Stimulated activated naive B cell treated with anti-CD40 and anti-IgM and Interleukin-4, amounts not matched to agents 10 μg/mL and 1 μg/mL and 100 μg/mL, for 72 hours (primary cell): ENCODE measurements around the gene RTN4R.
"Not testable (repeated sequence)": the region's sequence is repeated elsewhere in the genome, so short reads cannot be mapped to it uniquely, and the experiment has no call there.

Experiments
- ATAC-seq, 2 donors: fragments of 150-1000 bp; cut with Tn5 transposase; replicated peaks; 2 replicates each; pipeline ENCODE4 v1.10.0; 2021; ENCODE audit warnings: moderate library complexity in 1 of 2
- DNase-seq: peaks from one replicate; pipeline ENCODE4 v3.0.0; 2021
- H3K27ac Mint-ChIP-seq: one replicate; pipeline ENCODE4 v1.8.0; 2022; ENCODE audit warnings: mild to moderate bottlenecking, mixed read lengths
- H3K27me3 Mint-ChIP-seq, 2 donors: one replicate each; pipeline ENCODE4 v1.8.0; 2022; ENCODE audit warnings: mixed read lengths in 2 of 2
- H3K36me3 Mint-ChIP-seq, 2 donors: one replicate each; pipeline ENCODE4 v1.8.0; 2022; ENCODE audit warnings: mixed read lengths in 2 of 2, mild to moderate bottlenecking in 1 of 2
- H3K4me1 Mint-ChIP-seq, 2 donors: one replicate each; pipeline ENCODE4 v1.8.0; 2022; ENCODE audit warnings: mixed read lengths in 2 of 2, mild to moderate bottlenecking in 1 of 2
- H3K4me3 Mint-ChIP-seq, 2 donors: one replicate each; pipeline ENCODE4 v1.8.0; 2022; ENCODE audit warnings: mild to moderate bottlenecking in 2 of 2, mixed read lengths in 2 of 2, moderate library complexity in 1 of 2
- H3K9me3 Mint-ChIP-seq, 2 donors: one replicate each; pipeline ENCODE4 v1.8.0; 2022; ENCODE audit warnings: mixed read lengths in 2 of 2, mild to moderate bottlenecking in 1 of 2

RTN4R gene

DNA sequence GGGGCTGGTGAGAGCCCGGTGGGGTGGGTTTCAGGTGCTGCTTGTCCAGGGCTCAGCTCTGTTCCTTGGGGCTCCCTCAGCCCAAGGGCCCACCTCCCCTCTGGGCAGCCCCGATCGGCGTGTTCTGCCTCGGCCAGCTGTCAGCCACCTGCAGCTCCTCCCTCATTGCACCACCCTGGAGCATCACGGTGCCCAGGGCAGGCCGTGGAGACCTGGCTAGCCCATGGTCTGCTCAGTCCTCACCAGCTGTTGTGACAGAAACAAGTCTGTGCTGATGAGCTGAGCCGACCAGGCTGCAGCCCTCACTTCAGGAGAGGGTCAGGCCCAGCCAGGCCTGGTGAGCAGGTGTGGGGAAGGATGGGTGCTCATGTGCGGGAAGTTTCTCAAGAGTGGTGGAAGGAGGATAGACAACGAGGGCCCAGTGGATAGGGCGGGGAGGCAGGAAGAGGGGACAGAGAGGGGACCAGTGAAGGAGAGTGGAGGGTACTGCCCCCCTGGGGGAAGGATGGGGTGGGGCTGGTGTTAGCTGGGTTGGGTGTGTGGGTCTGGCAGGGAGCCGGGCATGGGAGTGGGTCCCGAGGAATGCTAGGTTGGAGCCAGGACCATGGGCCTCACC lies 16.5 kb upstream of the RTN4R start:
- Mint-ChIP-seq H3K27me3 (no peaks in the 10 kb centered on the region), H3K9me3 (no peaks in the 10 kb centered on the region)

GRCh38 chr22:20283674-20284066 lies 15.6 kb upstream of the RTN4R start:
- ATAC-seq (no peak), DNase-seq (no peak)
- H3K9me3 Mint-ChIP-seq, result no peaks in the 10 kb centered on the region
- H3K4me3 Mint-ChIP-seq, result no peak overlapping the region
- no peak overlapping the region for H3K27ac Mint-ChIP-seq
- H3K27me3 Mint-ChIP-seq, result no peaks in the 10 kb centered on the region
- H3K36me3 Mint-ChIP-seq, result no peaks in the 10 kb centered on the region
- peaks cover 4 to 16% of the 10 kb centered on the region in 2 donors for H3K4me1 Mint-ChIP-seq

More for the DNA sequence above, 16.5 kb upstream of the RTN4R start:
- DNase-seq (no peak), ATAC-seq (no peak)
- no peaks in the 10 kb centered on the region for H3K36me3 Mint-ChIP-seq
- H3K4me1 Mint-ChIP-seq, result peaks cover 4 to 16% of the 10 kb centered on the region in 2 donors
- H3K27ac Mint-ChIP-seq, result no peak overlapping the region
- no peak overlapping the region for H3K4me3 Mint-ChIP-seq

DNA sequence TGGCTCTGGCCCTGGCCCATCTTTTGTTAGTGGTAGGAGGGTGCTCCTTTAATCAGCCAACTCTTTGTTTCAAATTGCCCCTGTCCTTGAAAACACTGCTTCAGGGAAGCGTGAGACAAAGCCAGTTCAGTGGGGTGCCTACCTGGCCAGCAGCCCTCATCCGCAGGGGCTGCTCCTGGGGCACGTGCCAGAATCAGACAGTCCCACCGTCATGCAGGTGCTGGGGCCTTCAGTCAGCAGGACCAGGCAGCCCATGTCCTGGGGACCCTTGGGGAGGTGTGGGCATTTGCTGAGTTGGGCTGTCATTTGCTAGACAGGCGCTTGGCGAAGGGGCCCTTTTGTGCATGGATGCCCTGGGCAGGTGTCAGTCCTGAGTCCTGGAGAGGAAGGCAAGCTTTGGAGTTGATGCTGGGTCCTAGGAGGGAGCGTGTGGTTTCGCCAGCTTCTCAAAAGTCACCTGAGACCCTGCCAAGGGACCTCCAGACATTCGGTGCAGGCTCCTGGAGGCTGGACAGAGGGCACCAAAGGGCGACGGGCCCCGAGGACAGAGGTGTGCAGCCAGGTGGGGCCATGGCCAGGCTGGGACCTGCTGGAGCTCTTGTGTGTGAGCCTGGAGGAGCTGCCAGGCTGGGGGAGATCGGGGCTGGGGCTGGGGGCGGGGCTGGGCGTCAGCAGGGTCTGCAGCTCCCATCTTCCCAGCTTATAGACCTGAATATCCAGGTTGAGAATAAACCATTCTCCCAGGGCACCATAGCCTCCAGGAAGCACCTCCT lies 15.0 kb upstream of the RTN4R start:
- ATAC-seq (no peak), DNase-seq (no peak)
- Mint-ChIP-seq H3K9me3 (no peaks in the 10 kb centered on the region), H3K4me3 (no peak overlapping the region), H3K36me3 (no peaks in the 10 kb centered on the region), H3K27me3 (no peaks in the 10 kb centered on the region), H3K27ac (no peak overlapping the region), H3K4me1 (peaks cover 4 to 16% of the 10 kb centered on the region in 2 donors)

DNA sequence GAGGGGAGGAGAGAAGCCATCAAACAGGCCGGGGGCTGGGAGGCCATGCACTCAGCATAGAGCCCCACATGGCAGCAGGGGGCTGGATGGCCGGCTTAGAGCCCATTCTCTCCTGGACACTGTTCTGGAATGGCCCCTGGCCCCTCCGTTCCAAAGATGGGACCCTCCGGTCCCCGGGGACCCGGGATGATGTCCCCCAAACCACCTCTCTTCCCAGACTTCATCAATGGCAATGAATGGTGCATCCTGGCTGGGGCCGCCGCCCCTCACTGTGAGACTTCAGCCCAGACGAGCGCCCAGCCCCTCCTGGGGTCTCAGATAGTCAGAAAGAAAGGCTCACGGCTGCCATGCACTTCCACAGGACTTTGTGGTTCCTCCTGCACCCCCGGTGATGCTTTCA lies 13.8 kb upstream of the RTN4R start:
- Mint-ChIP-seq H3K36me3 (no peaks in the 10 kb centered on the region), H3K4me3 (no peak overlapping the region), H3K27me3 (no peaks in the 10 kb centered on the region), H3K27ac (no peak overlapping the region), H3K9me3 (no peaks in the 10 kb centered on the region), H3K4me1 (peaks cover 3 to 7% of the 10 kb centered on the region in 2 donors)
- no peak for ATAC-seq
- no peak for DNase-seq

DNA sequence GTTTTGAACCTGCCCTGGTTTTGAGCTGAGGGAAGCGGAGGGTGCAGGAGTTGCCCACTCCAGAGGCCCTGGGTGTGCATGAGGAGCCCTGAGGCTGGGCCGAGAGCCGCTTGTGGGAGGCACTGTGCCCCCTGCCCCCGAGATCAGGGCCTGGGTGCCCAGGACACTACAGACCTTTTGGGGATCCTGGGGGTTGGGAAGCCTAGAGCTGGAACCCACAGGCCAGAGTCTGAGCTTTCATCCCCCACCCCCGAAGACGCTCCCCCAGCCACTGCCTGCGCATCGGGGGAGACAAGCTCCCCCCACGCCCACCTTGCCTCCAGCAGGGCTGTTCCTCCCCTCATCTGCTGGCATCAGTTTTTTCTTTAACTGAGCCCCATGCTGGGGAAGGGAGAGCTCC lies 13.4 kb upstream of the RTN4R start:
- not testable (repeated sequence) for H3K36me3 Mint-ChIP-seq, H3K4me1 Mint-ChIP-seq, DNase-seq, H3K9me3 Mint-ChIP-seq, H3K27ac Mint-ChIP-seq, H3K27me3 Mint-ChIP-seq, H3K4me3 Mint-ChIP-seq, ATAC-seq

GRCh38 chr22:20280866-20281265 lies 12.7 kb upstream of the RTN4R start:
- DNase-seq (no peak), ATAC-seq (no peak)
- H3K9me3 Mint-ChIP-seq, result no peaks in the 10 kb centered on the region
- H3K36me3 Mint-ChIP-seq, result no peaks in the 10 kb centered on the region
- H3K27ac Mint-ChIP-seq, result no peak overlapping the region
- H3K4me1 Mint-ChIP-seq, result no peaks in the 10 kb centered on the region
- H3K4me3 Mint-ChIP-seq, result no peak overlapping the region
- H3K27me3 Mint-ChIP-seq, result no peaks in the 10 kb centered on the region

- H3K4me1 Mint-ChIP-seq, H3K27me3 Mint-ChIP-seq, H3K4me3 Mint-ChIP-seq, H3K27ac Mint-ChIP-seq, DNase-seq, ATAC-seq, H3K36me3 Mint-ChIP-seq, H3K9me3 Mint-ChIP-seq: not testable (repeated sequence)
These were observed 12.0 kb upstream of the RTN4R start for GRCh38 chr22:20280163-20280562.

GRCh38 chr22:20279662-20280134 lies 11.6 kb upstream of the RTN4R start:
- Mint-ChIP-seq H3K27me3 (no peaks in the 10 kb centered on the region), H3K36me3 (no peaks in the 10 kb centered on the region), H3K4me1 (no peaks in the 10 kb centered on the region), H3K9me3 (no peaks in the 10 kb centered on the region), H3K27ac (no peak overlapping the region), H3K4me3 (no peak overlapping the region)
- no peak for DNase-seq
- no peak for ATAC-seq

DNA sequence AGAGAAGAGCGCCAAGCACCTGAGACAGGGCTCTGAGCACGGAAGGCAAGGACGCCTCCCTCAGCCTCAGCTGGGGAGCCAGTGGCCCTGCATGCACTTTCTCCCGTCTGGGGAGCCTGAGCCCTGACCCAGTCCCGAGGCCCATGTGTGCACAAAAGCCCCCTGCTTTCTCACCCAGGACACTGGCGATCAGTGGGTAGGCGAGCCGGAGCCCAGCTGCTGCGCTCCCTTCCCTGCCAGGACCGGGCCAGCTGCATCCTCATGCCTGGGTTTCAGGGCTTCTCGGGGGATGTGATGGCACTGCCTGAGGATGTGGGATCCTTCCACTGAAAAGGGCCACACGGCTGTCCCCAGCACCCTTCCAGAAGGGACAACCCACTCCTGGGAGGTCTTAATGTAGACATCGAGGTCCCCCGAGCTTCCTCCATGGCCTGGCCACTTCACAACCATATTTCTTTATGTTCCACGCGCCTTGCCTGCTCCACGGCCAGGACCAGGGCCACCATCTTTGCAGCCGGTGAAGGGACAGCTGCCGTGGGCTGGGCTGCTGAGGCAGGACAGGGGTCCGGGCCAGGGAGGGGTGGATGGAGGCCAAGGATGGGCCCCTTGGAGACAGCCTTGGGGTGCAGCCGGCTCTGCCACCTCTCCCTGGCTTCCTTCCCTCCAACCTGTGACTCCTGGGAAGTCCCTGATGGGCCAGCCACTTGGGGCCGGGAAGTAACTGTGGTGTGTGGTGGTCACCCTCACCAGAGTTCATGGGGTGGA lies 10.8 kb upstream of the RTN4R start:
- H3K27ac Mint-ChIP-seq, H3K4me1 Mint-ChIP-seq, H3K27me3 Mint-ChIP-seq, H3K9me3 Mint-ChIP-seq, H3K36me3 Mint-ChIP-seq, H3K4me3 Mint-ChIP-seq, DNase-seq, ATAC-seq: not testable (repeated sequence)

DNA sequence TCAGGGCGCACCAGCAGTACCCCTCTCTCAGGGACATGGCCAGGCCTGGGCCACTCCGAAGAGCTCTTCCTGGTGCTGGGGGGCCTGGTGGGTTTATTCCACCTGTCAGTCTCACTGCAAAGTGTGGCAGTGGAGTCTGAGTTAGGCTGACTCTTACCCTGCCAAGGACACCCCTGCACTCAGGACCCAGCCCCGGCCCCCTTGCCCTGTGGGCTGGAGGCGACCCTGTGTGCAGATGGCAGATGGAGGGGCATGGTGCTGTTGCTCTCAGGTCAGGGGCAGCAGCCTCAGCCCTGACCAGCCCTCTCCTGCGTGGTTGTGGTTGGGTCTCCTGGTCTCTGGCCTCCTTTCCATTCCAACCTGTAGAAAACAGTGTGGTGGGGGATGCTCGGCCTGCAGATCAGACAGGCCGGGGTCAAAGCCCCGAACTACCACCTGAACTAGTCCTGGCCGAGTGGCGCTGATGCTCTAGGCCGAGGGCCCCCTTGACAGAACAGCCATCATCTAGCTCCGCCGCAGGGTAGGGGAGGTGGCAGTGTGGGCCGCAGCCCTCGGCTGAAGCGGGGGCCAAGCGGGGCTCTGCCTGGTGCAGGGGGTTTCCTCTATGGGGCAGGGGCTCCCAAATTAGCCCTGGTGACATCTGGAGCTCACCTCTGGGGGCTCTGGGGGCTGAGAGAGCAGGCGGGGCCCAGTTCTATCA lies 10.0 kb upstream of the RTN4R start:
- ATAC-seq, H3K4me1 Mint-ChIP-seq, H3K27ac Mint-ChIP-seq, H3K27me3 Mint-ChIP-seq, DNase-seq, H3K9me3 Mint-ChIP-seq, H3K4me3 Mint-ChIP-seq, H3K36me3 Mint-ChIP-seq: not testable (repeated sequence)

- Mint-ChIP-seq H3K4me1 (no peaks in the 10 kb centered on the region), H3K36me3 (no peaks in the 10 kb centered on the region), H3K27me3 (peaks cover 0 to 3% of the 10 kb centered on the region in 2 donors), H3K27ac (no peak overlapping the region), H3K9me3 (no peaks in the 10 kb centered on the region), H3K4me3 (no peak overlapping the region)
- DNase-seq, result no peak
- ATAC-seq, result no peak
These were observed 8.3 kb upstream of the RTN4R start for GRCh38 chr22:20276468-20276867.

DNA sequence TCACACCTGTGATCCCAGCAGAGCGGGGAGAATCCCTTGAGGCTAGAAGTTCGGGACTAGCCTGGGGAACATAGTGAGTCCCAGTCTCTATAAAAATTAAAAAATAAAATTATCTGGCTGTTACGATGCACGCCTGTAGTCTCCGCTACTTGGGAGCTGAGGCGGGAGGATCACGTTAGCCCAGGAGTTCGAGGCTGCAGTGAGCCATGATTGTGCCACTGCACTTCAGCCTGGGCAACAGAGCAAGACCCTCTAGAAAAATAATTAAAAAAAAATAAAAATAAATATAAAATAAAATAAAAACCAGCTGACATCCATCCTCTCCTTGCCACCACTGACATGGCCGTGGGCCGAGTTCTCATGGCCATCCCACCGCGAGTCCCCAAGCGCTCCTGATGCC lies 7.7 kb upstream of the RTN4R start:
- H3K27ac Mint-ChIP-seq, result no peak overlapping the region

DNA sequence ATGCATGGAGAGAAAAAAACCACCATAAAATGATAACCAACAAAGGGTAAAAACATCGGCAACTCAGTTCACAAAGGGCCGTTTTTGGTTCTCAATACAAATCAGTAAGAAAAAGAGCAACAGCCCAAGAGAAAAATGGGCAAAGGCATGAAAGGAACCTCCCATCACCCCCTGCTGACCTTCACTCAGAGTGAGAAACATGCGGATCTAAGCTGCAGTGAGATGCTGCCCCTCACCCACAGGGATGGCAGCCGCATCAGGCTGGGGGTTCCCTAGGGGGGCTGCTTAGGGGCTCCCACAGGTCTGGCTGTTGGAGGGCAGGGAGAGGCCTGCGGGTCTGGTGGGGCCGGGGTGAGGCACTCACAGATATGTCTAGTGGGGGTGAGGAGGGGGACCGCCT lies 7.2 kb upstream of the RTN4R start:
- not testable (repeated sequence) for H3K36me3 Mint-ChIP-seq, H3K27me3 Mint-ChIP-seq, ATAC-seq, H3K9me3 Mint-ChIP-seq, H3K4me3 Mint-ChIP-seq, H3K4me1 Mint-ChIP-seq, H3K27ac Mint-ChIP-seq, DNase-seq

More for the DNA sequence above, 7.7 kb upstream of the RTN4R start:
- H3K36me3 Mint-ChIP-seq, result no peaks in the 10 kb centered on the region
- H3K4me1 Mint-ChIP-seq, result no peaks in the 10 kb centered on the region
- no peak overlapping the region for H3K4me3 Mint-ChIP-seq
- ATAC-seq (no peak), DNase-seq (no peak)
- no peaks in the 10 kb centered on the region for H3K9me3 Mint-ChIP-seq
- peaks cover 0 to 3% of the 10 kb centered on the region in 2 donors for H3K27me3 Mint-ChIP-seq

GRCh38 chr22:20274374-20274773 lies 6.3 kb upstream of the RTN4R start:
- peaks cover 12% of the 10 kb centered on the region in 2 donors for H3K27me3 Mint-ChIP-seq
- ATAC-seq, H3K9me3 Mint-ChIP-seq, H3K27ac Mint-ChIP-seq, H3K4me1 Mint-ChIP-seq, DNase-seq, H3K36me3 Mint-ChIP-seq, H3K4me3 Mint-ChIP-seq: not testable (repeated sequence)
